Trophoblast cell (in vitro differentiated cells and primary cell): ENCODE data around the gene S100B.

Experiments used
- DNase-seq, 2 donors: peaks; one replicate each; pipeline ENCODE4 v3.0.0-alpha.2; 2016
- H2AFZ ChIP-seq: 2 replicates; pipeline ENCODE4 v1.6.1; 2013; ENCODE audit warnings: low read length, moderate library complexity, mild to moderate bottlenecking; ENCODE audit not compliant: insufficient read depth, poor library complexity
- H2AK5ac ChIP-seq: 2 replicates; pipeline ENCODE4 v1.6.1; 2013; ENCODE audit warnings: mild to moderate bottlenecking, low read length
- H2BK120ac ChIP-seq: 2 replicates; pipeline ENCODE4 v1.6.1; 2013; ENCODE audit warnings: low read length, mild to moderate bottlenecking, moderate library complexity; ENCODE audit not compliant: insufficient read depth, poor library complexity
- H2BK12ac ChIP-seq: 2 replicates; pipeline ENCODE4 v1.6.1; 2013; ENCODE audit warnings: mild to moderate bottlenecking, low read length, moderate library complexity
- H2BK5ac ChIP-seq: 2 replicates; pipeline ENCODE4 v1.6.1; 2013; ENCODE audit warnings: low read length, low read depth, moderate library complexity, mild to moderate bottlenecking; ENCODE audit not compliant: poor library complexity
- H3K14ac ChIP-seq: 2 replicates; pipeline ENCODE4 v1.6.1; 2013; ENCODE audit warnings: mild to moderate bottlenecking, low read length
- H3K18ac ChIP-seq: 2 replicates; pipeline ENCODE4 v1.6.1; 2013; ENCODE audit warnings: mild to moderate bottlenecking, low read length
- H3K23ac ChIP-seq: 2 replicates; pipeline ENCODE4 v1.6.1; 2013; ENCODE audit warnings: low read length
- H3K27ac ChIP-seq: 2 replicates; pipeline ENCODE4 v1.5.1; 2013; ENCODE audit warnings: low read depth, mild to moderate bottlenecking, inconsistent platforms, low read length, moderate library complexity
- H3K27me3 ChIP-seq: 2 replicates; pipeline ENCODE4 v1.6.1; 2013; ENCODE audit warnings: inconsistent platforms, mild to moderate bottlenecking, low read length, moderate library complexity; ENCODE audit not compliant: insufficient read depth
- H3K36me3 ChIP-seq, 2 experiments: 1 replicate in 1 of 2; 2 replicates in 1 of 2; pipeline ENCODE4 v1.6.1; 2013; ENCODE audit warnings: low read length in 2 of 2, mild to moderate bottlenecking in 2 of 2, moderate library complexity in 1 of 2; ENCODE audit not compliant: insufficient read depth in 2 of 2, control insufficient read depth in 1 of 2
- H3K4ac ChIP-seq: 2 replicates; pipeline ENCODE4 v1.6.1; 2013; ENCODE audit warnings: low read depth, mild to moderate bottlenecking, low read length, moderate library complexity
- H3K4me1 ChIP-seq, 2 experiments: 1 replicate in 1 of 2; 2 replicates in 1 of 2; pipeline ENCODE4 v1.6.1; 2013; ENCODE audit warnings: low read length in 2 of 2, mild to moderate bottlenecking in 2 of 2, moderate library complexity in 1 of 2; ENCODE audit not compliant: insufficient read depth in 2 of 2, control insufficient read depth in 1 of 2
- H3K4me2 ChIP-seq: 2 replicates; pipeline ENCODE4 v1.6.1; 2013; ENCODE audit warnings: inconsistent platforms, mild to moderate bottlenecking, low read length, moderate library complexity
- H3K4me3 ChIP-seq: 2 replicates; pipeline ENCODE4 v1.5.1; 2013; ENCODE audit warnings: mild to moderate bottlenecking, low read depth, low read length, inconsistent platforms
- H3K79me1 ChIP-seq: one replicate; pipeline ENCODE4 v1.6.1; 2013; ENCODE audit warnings: low read length
- H3K79me2 ChIP-seq: 2 replicates; pipeline ENCODE4 v1.6.1; 2013; ENCODE audit warnings: low read length, mild to moderate bottlenecking; ENCODE audit not compliant: control insufficient read depth, insufficient read depth, poor library complexity
- H3K9ac ChIP-seq: 2 replicates; pipeline ENCODE4 v1.6.1; 2013; ENCODE audit warnings: mild to moderate bottlenecking, low read length
- H3K9me3 ChIP-seq: 2 replicates; pipeline ENCODE4 v1.6.1; 2013; ENCODE audit warnings: low read depth, mild to moderate bottlenecking, control low read depth, inconsistent platforms, low read length; ENCODE audit not compliant: insufficient read depth
- H4K12ac ChIP-seq: 2 replicates; pipeline ENCODE4 v1.6.1; 2013; ENCODE audit warnings: low read depth, mild to moderate bottlenecking, low read length, moderate library complexity
- H4K8ac ChIP-seq: 2 replicates; pipeline ENCODE4 v1.6.1; 2013; ENCODE audit warnings: low read depth, mild to moderate bottlenecking, low read length, moderate library complexity
- H4K91ac ChIP-seq: one replicate; pipeline ENCODE4 v1.6.1; 2013; ENCODE audit warnings: low read depth, mild to moderate bottlenecking, low read length, moderate library complexity
- WGBS: extraction: QIAGEN DNeasy Blood & Tissue Kit; methylation state at CpG from one replicate; pipeline ENCODE4 v1.1.7; 2013; ENCODE audit warnings: missing lambda C conversion rate; ENCODE audit not compliant: insufficient read length, insufficient coverage; ENCODE audit errors: extremely low coverage; 5-methylcytosine and 5-hydroxymethylcytosine counted together

S100B gene

GRCh38 chr21:46622226-46622625 is 17.3 kb upstream of the S100B start:
- Histone ChIP-seq H3K9me3 (peaks cover 15% of the 10 kb centered on the region), H3K27me3 (no peaks in the 10 kb centered on the region), H3K79me2 (no peaks in the 10 kb centered on the region), H3K4me1 (peaks cover 4 to 5% of the 10 kb centered on the region in 2 experiments), H3K18ac (no peak overlapping the region), H2BK5ac (no peak overlapping the region), H3K4ac (no peak overlapping the region), H3K36me3 (no peaks in the 10 kb centered on the region), H2BK12ac (no peak overlapping the region), H4K8ac (no peak overlapping the region), H2AFZ (no peak overlapping the region), H3K79me1 (no peaks in the 10 kb centered on the region), H4K91ac (no peak overlapping the region), H3K4me2 (no peak overlapping the region), H3K14ac (no peak overlapping the region), H3K4me3 (no peak overlapping the region), H3K27ac (no peak overlapping the region), H3K23ac (no peak overlapping the region), H3K9ac (no peak overlapping the region), H2BK120ac (no peak overlapping the region), H4K12ac (no peak overlapping the region), H2AK5ac (no peak overlapping the region)
- DNase-seq: no peak
- WGBS: no CpG with 5 or more reads among the region's 4 CpGs

GRCh38 chr21:46621457-46622182 is 16.7 kb upstream of the S100B start:
- Histone ChIP-seq H3K4me1 (peaks cover 4 to 5% of the 10 kb centered on the region in 2 experiments), H3K23ac (no peak overlapping the region), H2AFZ (no peak overlapping the region), H2BK12ac (no peak overlapping the region), H4K8ac (no peak overlapping the region), H3K36me3 (no peaks in the 10 kb centered on the region), H3K27me3 (no peaks in the 10 kb centered on the region), H3K4me3 (no peak overlapping the region), H3K4ac (no peak overlapping the region), H3K79me1 (no peaks in the 10 kb centered on the region), H3K18ac (no peak overlapping the region), H3K27ac (no peak overlapping the region), H3K14ac (no peak overlapping the region), H3K79me2 (no peaks in the 10 kb centered on the region), H4K12ac (no peak overlapping the region), H3K9me3 (peaks cover 14% of the 10 kb centered on the region), H2AK5ac (no peak overlapping the region), H2BK5ac (no peak overlapping the region), H3K4me2 (no peak overlapping the region), H2BK120ac (no peak overlapping the region), H4K91ac (no peak overlapping the region), H3K9ac (no peak overlapping the region)
- no CpG with 5 or more reads among the region's 9 CpGs for WGBS
- DNase-seq: no peak

- Histone ChIP-seq H2BK5ac (no peak overlapping the region), H3K4me3 (no peak overlapping the region), H3K23ac (no peak overlapping the region), H3K79me2 (no peaks in the 10 kb centered on the region), H3K27ac (no peak overlapping the region), H3K4me2 (no peak overlapping the region), H3K18ac (no peak overlapping the region), H3K9ac (no peak overlapping the region), H2AK5ac (no peak overlapping the region), H2AFZ (no peak overlapping the region), H3K27me3 (no peaks in the 10 kb centered on the region), H4K8ac (no peak overlapping the region), H3K36me3 (no peaks in the 10 kb centered on the region), H3K4me1 (peaks cover 4 to 5% of the 10 kb centered on the region in 2 experiments), H3K14ac (no peak overlapping the region), H3K4ac (no peak overlapping the region), H3K9me3 (peaks cover 10% of the 10 kb centered on the region), H4K12ac (no peak overlapping the region), H2BK12ac (no peak overlapping the region), H2BK120ac (no peak overlapping the region), H4K91ac (no peak overlapping the region), H3K79me1 (no peaks in the 10 kb centered on the region)
- no peak for DNase-seq
- WGBS: no CpG with 5 or more reads among the region's 7 CpGs
Measured at GRCh38 chr21:46620846-46621245, 16.0 kb upstream of the S100B start.

- no peak overlapping the region for H3K18ac ChIP-seq
- no peaks in the 10 kb centered on the region for H3K79me2 ChIP-seq
- H3K27ac ChIP-seq: no peak overlapping the region
- no peak overlapping the region for H2AFZ ChIP-seq
- DNase-seq: peak in 1 of 2 donors; percentile 73
- no peak overlapping the region for H4K12ac ChIP-seq
- no peak overlapping the region for H3K23ac ChIP-seq
- no peak overlapping the region for H2BK5ac ChIP-seq
- peaks cover 5% of the 10 kb centered on the region for H3K9me3 ChIP-seq
- H3K14ac ChIP-seq: no peak overlapping the region
- H3K4me1 ChIP-seq: peaks cover 4 to 5% of the 10 kb centered on the region in 2 experiments
- H3K79me1 ChIP-seq: no peaks in the 10 kb centered on the region
- no peak overlapping the region for H2BK12ac ChIP-seq
- H2AK5ac ChIP-seq: no peak overlapping the region
- H3K9ac ChIP-seq: no peak overlapping the region
- no peak overlapping the region for H4K91ac ChIP-seq
- no peaks in the 10 kb centered on the region for H3K27me3 ChIP-seq
- WGBS: no CpG with 5 or more reads among the region's 2 CpGs
- H4K8ac ChIP-seq: no peak overlapping the region
- no peaks in the 10 kb centered on the region for H3K36me3 ChIP-seq
- H3K4ac ChIP-seq: no peak overlapping the region
- no peak overlapping the region for H3K4me2 ChIP-seq
- no peak overlapping the region for H2BK120ac ChIP-seq
- no peak overlapping the region for H3K4me3 ChIP-seq
Measured at GRCh38 chr21:46619846-46620245, 15.0 kb upstream of the S100B start.
